Endothelial cell of umbilical vein (primary cell): Measurements from ENCODE around the gene SCGB3A1. TPM values are rescaled to one million over a fixed set of nuclear protein-coding genes. Genes with fewer than 3 reads are reported as not detected.

Experiments
- BruUV-seq: library from RNA; stranded (reverse); fragments of 400-500 nt; replicated peaks from 2 replicates; lab custom pipeline; 2021; lab: Mats Ljungman, UMichigan
- CTCF ChIA-PET: fragments of 300-600, 350-600 bp; sonication (Branson Sonifier 250); formaldehyde crosslinking; loops from one replicate; lab custom pipeline; 2021; ENCODE audit warnings: antibody characterized with exemption, inconsistent platforms; lab: Charles Lee
- POLR2A ChIA-PET: fragments of 300-600, 350-600 bp; sonication (Branson Sonifier 250); formaldehyde crosslinking; loops from one replicate; lab custom pipeline; 2021; ENCODE audit warnings: antibody characterized with exemption, inconsistent platforms; lab: Charles Lee
- DNase-seq: peaks from one replicate; pipeline ENCODE4 v3.0.0-alpha.2; 2011; ENCODE audit warnings: low read depth, low spot score
- FAIRE-seq: peaks from 2 replicates; lab custom pipeline; 2011; peaks lifted over from hg19 to GRCh38; lab: Jason Lieb, UNC
- H2AFZ ChIP-seq: 2 replicates; pipeline ENCODE4 v1.6.0; 2012; ENCODE audit warnings: low read depth, low read length, control low read depth, inconsistent platforms
- H3K27ac ChIP-seq: 2 replicates; pipeline ENCODE4 v1.5.1; 2011; ENCODE audit warnings: low read depth, mild to moderate bottlenecking, control low read depth, low read length, moderate library complexity; ENCODE audit not compliant: insufficient read depth
- H3K27me3 ChIP-seq, 2 experiments: 2 replicates each; pipeline versions ENCODE4 v1.6.0 to v1.6.1; 2011; ENCODE audit warnings: low read length in 2 of 2, mixed read lengths in 1 of 2; ENCODE audit not compliant: control insufficient read depth in 2 of 2, insufficient read depth in 2 of 2
- H3K36me3 ChIP-seq, 2 experiments: 2 replicates in 1 of 2; 3 replicates in 1 of 2; pipeline ENCODE4 v1.5.1; 2011; ENCODE audit warnings: low read length in 2 of 2, mild to moderate bottlenecking in 1 of 2, moderate library complexity in 1 of 2; ENCODE audit not compliant: control insufficient read depth in 2 of 2, insufficient read depth in 2 of 2; ENCODE audit errors: extremely low read depth in 1 of 2
- H3K4me1 ChIP-seq: 3 replicates; pipeline ENCODE4 v1.5.1; 2011; ENCODE audit warnings: mild to moderate bottlenecking, low read length; ENCODE audit not compliant: control insufficient read depth, insufficient read depth; ENCODE audit errors: extremely low read depth
- H3K4me2 ChIP-seq: 2 replicates; pipeline ENCODE4 v1.6.1; 2011; ENCODE audit warnings: low read length, control low read depth, mixed read lengths; ENCODE audit not compliant: insufficient read depth
- H3K4me3 ChIP-seq, 3 experiments: fragments of 200-600 bp in 1 of 3; sonication (generic), shearing (Covaris generic) in 1 of 3; replicated peaks in 1 of 3; 2 replicates each; pipeline ENCODE4 v1.5.1; 2011 to 2016; ENCODE audit warnings: control low read depth in 3 of 3, low read length in 3 of 3, mild to moderate bottlenecking in 2 of 3, inconsistent platforms in 1 of 3, low read depth in 1 of 3, moderate library complexity in 1 of 3; ENCODE audit not compliant: insufficient read depth in 1 of 3
- H3K79me2 ChIP-seq: 2 replicates; pipeline ENCODE4 v1.6.0; 2012; ENCODE audit warnings: low read length, inconsistent platforms; ENCODE audit not compliant: control insufficient read depth, insufficient read depth
- H3K9ac ChIP-seq: replicated peaks from 2 replicates; pipeline ENCODE3; 2011; ENCODE audit warnings: low read length, control low read depth; ENCODE audit not compliant: insufficient read depth; ENCODE audit errors: extremely low read depth
- H3K9me1 ChIP-seq: replicated peaks from 3 replicates; pipeline ENCODE4 v1.6.0; 2011; ENCODE audit warnings: mild to moderate bottlenecking, low read length; ENCODE audit not compliant: control insufficient read depth, insufficient read depth; ENCODE audit errors: extremely low read depth
- H3K9me3 ChIP-seq: replicated peaks from 2 replicates; pipeline ENCODE4 v1.5.1; 2012; ENCODE audit warnings: low read length, inconsistent platforms; ENCODE audit not compliant: control insufficient read depth, insufficient read depth
- H4K20me1 ChIP-seq: replicated peaks from 2 replicates; pipeline ENCODE3; 2011; ENCODE audit warnings: mild to moderate bottlenecking, low read length; ENCODE audit not compliant: control insufficient read depth, insufficient read depth; ENCODE audit errors: extremely low read depth
- EZH2 ChIP-seq: IDR thresholded peaks from 2 replicates; pipeline ENCODE4 v1.6.1; 2012; ENCODE audit warnings: borderline replicate concordance, low read depth, mild to moderate bottlenecking, moderate library complexity, low read length, inconsistent platforms; ENCODE audit not compliant: severe bottlenecking
- FOS ChIP-seq: IDR thresholded peaks from 2 replicates; pipeline ENCODE4 v1.6.1; 2011; ENCODE audit warnings: mild to moderate bottlenecking, low read length, moderate library complexity, borderline replicate concordance; ENCODE audit not compliant: insufficient read depth
- GATA2 ChIP-seq: IDR thresholded peaks from 2 replicates; pipeline ENCODE4 v1.7.0; 2011; ENCODE audit warnings: low read depth, mild to moderate bottlenecking, moderate library complexity, mixed read lengths, low read length; ENCODE audit not compliant: insufficient read length, insufficient read depth
- JUN ChIP-seq: IDR thresholded peaks from 2 replicates; pipeline ENCODE4 v1.6.1; 2011; ENCODE audit warnings: borderline replicate concordance, low read depth; ENCODE audit not compliant: insufficient read length, insufficient read depth
- MYC ChIP-seq: IDR thresholded peaks from one replicate; pipeline ENCODE4 v1.6.1; 2011; ENCODE audit warnings: mild to moderate bottlenecking, low read depth, low read length
- POLR2A ChIP-seq: IDR thresholded peaks from 2 replicates; pipeline ENCODE4 v1.6.1; 2012; ENCODE audit warnings: low read depth, mild to moderate bottlenecking, control low read depth, low read length
- POLR2AphosphoS5 ChIP-seq: IDR thresholded peaks from 2 replicates; pipeline ENCODE4 v1.6.1; 2012; ENCODE audit warnings: low read depth, mild to moderate bottlenecking, control low read depth, low read length, moderate library complexity; ENCODE audit not compliant: insufficient read depth
- dilution Hi-C: fragments of 300-500 bp; cut with MboI; formaldehyde crosslinking; loops from one replicate; pipeline ENCODE4 v1.15.0; 2019; ENCODE audit warnings: low sequenced_read_pairs; ENCODE audit not compliant: extremely low pct_ligation_motif_present
- intact Hi-C: fragments of 100-400 bp; cut with micrococcal nuclease; formaldehyde crosslinking; loops from one replicate; pipeline ENCODE4 v1.10.0; 2022
- polyA plus RNA-seq, 4 experiments: library from polyadenylated mRNA; depleted of rRNA in 3 of 4; stranded (reverse) in 3 of 4; unstranded in 1 of 4; fragments of >200 nt; gene quantifications; 2 replicates each; pipeline versions ENCODE4 v1.2.1 to v1.2.3, GENCODE V29; 2011 to 2012; ENCODE audit warnings: missing spikeins in 1 of 4
- total RNA-seq: library from RNA; stranded (reverse); gene quantifications from 2 replicates; pipeline ENCODE4 v1.2.3, GENCODE V29; 2021
- TF ChIP-seq, protein P1 (sequence below), 2 donors: IDR thresholded peaks; 1 replicate in 1 of 2; 2 replicates in 1 of 2; pipeline ENCODE4 v1.5.1; 2011; ENCODE audit warnings: low read length in 2 of 2, mild to moderate bottlenecking in 2 of 2, moderate library complexity in 2 of 2, control low read depth in 1 of 2, inconsistent platforms in 1 of 2, low read depth in 1 of 2; ENCODE audit not compliant: insufficient read depth in 1 of 2; ENCODE audit errors: extremely low read depth in 1 of 2
- TF ChIP-seq, protein P2 (sequence below): IDR thresholded peaks from 2 replicates; pipeline ENCODE4 v1.6.1; 2011; ENCODE audit not compliant: insufficient read depth, insufficient read length

SCGB3A1 gene
- total and polyA plus RNA-seq, 2 donors (not counting 3 experiments of a cell fraction or from before 2014, with no cell fraction given): 0.73 TPM; not detected in 1

DNA sequence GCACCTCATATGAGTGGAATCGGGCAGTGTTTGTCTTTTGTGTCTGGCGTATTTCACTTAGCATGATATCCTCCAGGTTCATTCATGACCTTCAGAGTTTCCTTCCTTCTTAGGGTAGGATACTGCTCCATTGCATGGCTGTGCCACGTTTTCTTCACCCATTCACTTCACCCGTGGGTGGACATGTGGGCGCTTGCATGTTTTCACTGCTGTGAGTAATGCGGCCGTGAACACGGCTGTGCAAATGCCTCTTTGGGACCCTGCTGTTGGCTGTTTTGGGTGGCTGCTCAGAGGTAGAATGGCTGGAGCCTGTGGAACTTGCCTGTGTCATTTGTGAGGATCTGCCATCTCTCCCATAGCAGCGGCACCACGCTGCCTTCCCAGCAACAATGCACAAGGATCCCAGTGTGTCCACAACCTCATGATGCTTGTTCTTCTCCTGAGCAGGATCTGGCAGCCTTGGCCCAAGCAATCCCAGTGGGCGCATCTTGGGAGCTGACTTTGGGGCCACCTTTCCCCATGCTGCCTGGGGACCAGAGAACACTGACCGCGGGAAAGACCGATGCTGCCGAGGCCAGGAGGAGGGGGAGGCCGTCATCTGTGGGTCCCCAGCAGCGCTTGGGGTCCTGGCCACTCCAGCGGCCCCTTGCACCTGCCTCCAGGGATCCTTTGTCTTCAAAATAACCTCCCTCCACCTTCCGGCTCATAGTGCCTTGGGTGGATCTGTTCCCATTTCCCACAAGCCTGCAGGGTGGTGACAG is 2.3 kb upstream of the SCGB3A1 start:
- Histone ChIP-seq H3K4me2 (no peak overlapping the region), H3K79me2 (no peaks in the 10 kb centered on the region), H3K36me3 (no peaks in the 10 kb centered on the region), H3K4me1 (no peaks in the 10 kb centered on the region), H3K9ac (no peak overlapping the region), H4K20me1 (no peaks in the 10 kb centered on the region), H3K9me3 (no peaks in the 10 kb centered on the region), H3K9me1 (no peaks in the 10 kb centered on the region), H3K27ac (no peak overlapping the region), H3K4me3 (no peak overlapping the region), H2AFZ (no peak overlapping the region), H3K27me3 (peaks cover 19 to 35% of the 10 kb centered on the region in 2 experiments)
- BruUV-seq: no TSS peak
- TF ChIP-seq POLR2A (no peak), MYC (no peak), FOS (no peak), JUN (no peak), POLR2AphosphoS5 (no peak), EZH2 (no peak), GATA2 (no peak)
- TF ChIP-seq, protein P1, sequence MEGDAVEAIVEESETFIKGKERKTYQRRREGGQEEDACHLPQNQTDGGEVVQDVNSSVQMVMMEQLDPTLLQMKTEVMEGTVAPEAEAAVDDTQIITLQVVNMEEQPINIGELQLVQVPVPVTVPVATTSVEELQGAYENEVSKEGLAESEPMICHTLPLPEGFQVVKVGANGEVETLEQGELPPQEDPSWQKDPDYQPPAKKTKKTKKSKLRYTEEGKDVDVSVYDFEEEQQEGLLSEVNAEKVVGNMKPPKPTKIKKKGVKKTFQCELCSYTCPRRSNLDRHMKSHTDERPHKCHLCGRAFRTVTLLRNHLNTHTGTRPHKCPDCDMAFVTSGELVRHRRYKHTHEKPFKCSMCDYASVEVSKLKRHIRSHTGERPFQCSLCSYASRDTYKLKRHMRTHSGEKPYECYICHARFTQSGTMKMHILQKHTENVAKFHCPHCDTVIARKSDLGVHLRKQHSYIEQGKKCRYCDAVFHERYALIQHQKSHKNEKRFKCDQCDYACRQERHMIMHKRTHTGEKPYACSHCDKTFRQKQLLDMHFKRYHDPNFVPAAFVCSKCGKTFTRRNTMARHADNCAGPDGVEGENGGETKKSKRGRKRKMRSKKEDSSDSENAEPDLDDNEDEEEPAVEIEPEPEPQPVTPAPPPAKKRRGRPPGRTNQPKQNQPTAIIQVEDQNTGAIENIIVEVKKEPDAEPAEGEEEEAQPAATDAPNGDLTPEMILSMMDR (IDR thresholded peaks at IDR 0.05; ENCODE audit: extremely low read depth in 1 of 2, insufficient read depth in 1 of 2, low read depth in 1 of 2, low read length in 2 of 2): no peak
- TF ChIP-seq, protein P2, sequence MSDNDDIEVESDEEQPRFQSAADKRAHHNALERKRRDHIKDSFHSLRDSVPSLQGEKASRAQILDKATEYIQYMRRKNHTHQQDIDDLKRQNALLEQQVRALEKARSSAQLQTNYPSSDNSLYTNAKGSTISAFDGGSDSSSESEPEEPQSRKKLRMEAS: no peak
- dilution Hi-C loops: no loop called here
- FAIRE-seq (no peak), DNase-seq (no peak)
- ChIA-PET CTCF (interaction anchor here (2.3 kb wide), 1 partner anchor 12 kb away, joined by 7 read pairs; no protein-coding TSS in a partner anchor), POLR2A (no interaction called here)
- intact Hi-C loops: no loop called here
